HCT116 (cell line): ENCODE measurements around the gene HIBADH. TPM values are rescaled to one million over a fixed set of nuclear protein-coding genes. Genes with fewer than 3 reads are reported as not detected.

Experiments
- ATAC-seq: fragments of 200-7000 bp; cut with Tn5 transposase; 2 replicates; pipeline ENCODE4 v1.9.1; 2020; ENCODE audit warnings: mild to moderate bottlenecking, moderate library complexity
- BruUV-seq: library from RNA; stranded (reverse); fragments of 400-500 nt; replicated peaks from 2 replicates; lab custom pipeline; 2021; lab: Mats Ljungman, UMichigan
- CTCF ChIA-PET: fragments of 300-600 bp; sonication (Branson Sonifier 250); formaldehyde crosslinking; loops from one replicate; lab custom pipeline; 2021; ENCODE audit warnings: antibody characterized with exemption; lab: Charles Lee
- POLR2A ChIA-PET: fragments of 300-600, 350-600 bp; sonication (Branson Sonifier 250); formaldehyde crosslinking; loops from one replicate; lab custom pipeline; 2021; ENCODE audit warnings: antibody characterized with exemption; lab: Charles Lee
- RAD21 ChIA-PET, 2 experiments: fragments of 300-600 bp; sonication (Branson Sonifier 250); formaldehyde crosslinking; loops; one replicate each; lab custom pipeline; 2023; ENCODE audit warnings: low total read pairs in 2 of 2; ENCODE audit not compliant: uncharacterized antibody in 2 of 2, unreplicated experiment in 2 of 2, low non-redundant PET in 1 of 2; lab: Charles Lee
- DNase-seq: peaks from one replicate; pipeline ENCODE4 v3.0.0-alpha.2; 2010; ENCODE audit warnings: low read depth, low spot score
- H2AFZ ChIP-seq: fragments of 200-600 bp; shearing (Covaris generic), sonication (generic); 2 replicates; pipeline ENCODE4 v1.6.1; 2017; ENCODE audit warnings: low read depth, mixed run types, mixed read lengths, antibody characterized with exemption, low read length; ENCODE audit not compliant: poor library complexity, severe bottlenecking
- H3K27ac ChIP-seq: 2 replicates; pipeline ENCODE4 v1.5.1; 2012; ENCODE audit warnings: low read depth, low read length
- H3K27me3 ChIP-seq: fragments of 200-600 bp; sonication (generic); 2 replicates; pipeline ENCODE4 v1.6.1; 2016; ENCODE audit warnings: mixed run types, low read length, mixed read lengths; ENCODE audit not compliant: insufficient read depth
- H3K36me3 ChIP-seq, 2 experiments: fragments of 200-500 bp in 1 of 2; fragments of 200-600 bp in 1 of 2; sonication (Bioruptor generic) in 1 of 2; sonication (generic) in 1 of 2; 2 replicates each; pipeline versions ENCODE4 v1.5.1 to v1.6.1; 2014 to 2016; ENCODE audit warnings: low read length in 2 of 2, inconsistent platforms in 1 of 2, mixed read lengths in 1 of 2, mixed run types in 1 of 2; ENCODE audit not compliant: insufficient read depth in 2 of 2, control insufficient read depth in 1 of 2
- H3K4me1 ChIP-seq, 2 experiments: fragments of 200-600 bp in 1 of 2; sonication (generic) in 1 of 2; 2 replicates each; pipeline versions ENCODE4 v1.5.1 to v1.6.1; 2012 to 2017; ENCODE audit warnings: low read length in 2 of 2, inconsistent platforms in 1 of 2, mild to moderate bottlenecking in 1 of 2, mixed read lengths in 1 of 2, mixed run types in 1 of 2, moderate library complexity in 1 of 2; ENCODE audit not compliant: insufficient read depth in 2 of 2, control insufficient read depth in 1 of 2
- H3K4me2 ChIP-seq: fragments of 200-600 bp; sonication (generic); 2 replicates; pipeline ENCODE4 v1.6.1; 2017; ENCODE audit warnings: mixed run types, low read length, mixed read lengths
- H3K4me3 ChIP-seq, 2 experiments: fragments of 200-600 bp in 1 of 2; sonication (generic) in 1 of 2; replicated peaks in 1 of 2; 2 replicates each; pipeline ENCODE4 v1.5.1; 2011 to 2016; ENCODE audit warnings: low read length in 2 of 2, control low read depth in 1 of 2, low read depth in 1 of 2, mild to moderate bottlenecking in 1 of 2, mixed read lengths in 1 of 2, mixed run types in 1 of 2
- H3K79me2 ChIP-seq: fragments of 200-600 bp; sonication (generic); 2 replicates; pipeline ENCODE4 v1.6.1; 2017; ENCODE audit warnings: mild to moderate bottlenecking, mixed run types, low read length, moderate library complexity, mixed read lengths; ENCODE audit not compliant: insufficient read depth
- H3K9ac ChIP-seq: fragments of 200-600 bp; sonication (generic); 2 replicates; pipeline ENCODE4 v1.6.1; 2016; ENCODE audit warnings: low read length, mixed read lengths
- H3K9me2 ChIP-seq: fragments of 200-600 bp; sonication (generic), shearing (Covaris generic); 2 replicates; pipeline ENCODE4 v1.6.1; 2017; ENCODE audit warnings: mixed run types, mild to moderate bottlenecking, moderate library complexity; ENCODE audit not compliant: insufficient read depth
- H3K9me3 ChIP-seq, 2 experiments: fragments of 200-500 bp in 1 of 2; fragments of 200-600 bp in 1 of 2; sonication (Bioruptor generic) in 1 of 2; sonication (generic) in 1 of 2; 2 replicates each; pipeline ENCODE4 v1.6.1; 2014 to 2017; ENCODE audit warnings: low read length in 2 of 2, mixed read lengths in 2 of 2, inconsistent platforms in 1 of 2, low read depth in 1 of 2, mild to moderate bottlenecking in 1 of 2, mixed run types in 1 of 2, moderate library complexity in 1 of 2; ENCODE audit not compliant: control insufficient read depth in 1 of 2, insufficient read depth in 1 of 2
- H4K20me1 ChIP-seq: fragments of 200-600 bp; sonication (generic), shearing (Covaris generic); 2 replicates; pipeline ENCODE4 v1.6.1; 2017; ENCODE audit warnings: mixed run types, mild to moderate bottlenecking, moderate library complexity; ENCODE audit not compliant: insufficient read depth
- CBX3 ChIP-seq: IDR thresholded peaks from 2 replicates; pipeline ENCODE4 v1.6.1; 2012; ENCODE audit warnings: low read depth
- CEBPB ChIP-seq: IDR thresholded peaks from 2 replicates; pipeline ENCODE4 v1.6.1; 2012; ENCODE audit warnings: low read depth
- EGR1 ChIP-seq: IDR thresholded peaks from 2 replicates; pipeline ENCODE4 v1.6.1; 2012; ENCODE audit warnings: low read depth
- ELF1 ChIP-seq: IDR thresholded peaks from 2 replicates; pipeline ENCODE4 v1.6.1; 2012; ENCODE audit warnings: low read depth, borderline replicate concordance
- EZH2phosphoT487 ChIP-seq: fragments of 200-600 bp; IDR thresholded peaks from 2 replicates; pipeline ENCODE4 v1.6.1; 2018; ENCODE audit warnings: antibody characterized with exemption, borderline replicate concordance
- FOSL1 ChIP-seq: IDR thresholded peaks from 2 replicates; pipeline ENCODE4 v1.6.1; 2012; ENCODE audit warnings: low read depth
- POLR2A ChIP-seq: IDR thresholded peaks from 2 replicates; pipeline ENCODE4 v1.7.0; 2011; ENCODE audit warnings: borderline replicate concordance; ENCODE audit not compliant: insufficient read depth, insufficient read length; ENCODE audit errors: extremely low read depth
- POLR2AphosphoS5 ChIP-seq: IDR thresholded peaks from 2 replicates; pipeline ENCODE4 v1.6.1; 2011; ENCODE audit warnings: mild to moderate bottlenecking, low read depth, low read length, moderate library complexity
- RAD21 ChIP-seq: IDR thresholded peaks from 2 replicates; pipeline ENCODE4 v1.6.1; 2012; ENCODE audit warnings: low read depth, mild to moderate bottlenecking
- SIN3A ChIP-seq: IDR thresholded peaks from 2 replicates; pipeline ENCODE4 v1.6.1; 2012; ENCODE audit warnings: low read depth
- TCF7L2 ChIP-seq: IDR thresholded peaks from 2 replicates; pipeline ENCODE4 v1.7.0; 2011; ENCODE audit warnings: borderline replicate concordance, inconsistent platforms; ENCODE audit not compliant: insufficient read depth, insufficient read length; ENCODE audit errors: extremely low read depth
- YY1 ChIP-seq: IDR thresholded peaks from 2 replicates; pipeline ENCODE4 v1.6.1; 2011; ENCODE audit warnings: low read length, low read depth, moderate library complexity, mild to moderate bottlenecking; ENCODE audit not compliant: insufficient replicate concordance; ENCODE audit errors: extremely low read depth
- ZNF274 ChIP-seq: fragments of 200-500 bp; sonication (Bioruptor generic); IDR thresholded peaks from 2 replicates; pipeline ENCODE4 v1.6.1; 2014; ENCODE audit warnings: mild to moderate bottlenecking, low read depth, low read length, inconsistent platforms
- intact Hi-C: fragments of 100-400 bp; cut with micrococcal nuclease; formaldehyde crosslinking; loops from 2 replicates; pipeline ENCODE4 v1.10.0; 2022
- total RNA-seq: library from RNA; stranded (reverse); gene quantifications from one replicate; pipeline ENCODE4 v1.2.1, GENCODE V29; 2021; ENCODE audit not compliant: unreplicated experiment
- TF ChIP-seq, protein P1 (sequence below): IDR thresholded peaks from 2 replicates; pipeline ENCODE4 v1.6.1; 2011; ENCODE audit warnings: mild to moderate bottlenecking, low read length, moderate library complexity; ENCODE audit not compliant: insufficient replicate concordance; ENCODE audit errors: extremely low read depth
- TF ChIP-seq, protein P2 (sequence below): IDR thresholded peaks from 2 replicates; pipeline ENCODE4 v1.6.1; 2012

HIBADH gene
- total RNA-seq, 1 experiment from 2014 or later: 32.4 TPM

DNA sequence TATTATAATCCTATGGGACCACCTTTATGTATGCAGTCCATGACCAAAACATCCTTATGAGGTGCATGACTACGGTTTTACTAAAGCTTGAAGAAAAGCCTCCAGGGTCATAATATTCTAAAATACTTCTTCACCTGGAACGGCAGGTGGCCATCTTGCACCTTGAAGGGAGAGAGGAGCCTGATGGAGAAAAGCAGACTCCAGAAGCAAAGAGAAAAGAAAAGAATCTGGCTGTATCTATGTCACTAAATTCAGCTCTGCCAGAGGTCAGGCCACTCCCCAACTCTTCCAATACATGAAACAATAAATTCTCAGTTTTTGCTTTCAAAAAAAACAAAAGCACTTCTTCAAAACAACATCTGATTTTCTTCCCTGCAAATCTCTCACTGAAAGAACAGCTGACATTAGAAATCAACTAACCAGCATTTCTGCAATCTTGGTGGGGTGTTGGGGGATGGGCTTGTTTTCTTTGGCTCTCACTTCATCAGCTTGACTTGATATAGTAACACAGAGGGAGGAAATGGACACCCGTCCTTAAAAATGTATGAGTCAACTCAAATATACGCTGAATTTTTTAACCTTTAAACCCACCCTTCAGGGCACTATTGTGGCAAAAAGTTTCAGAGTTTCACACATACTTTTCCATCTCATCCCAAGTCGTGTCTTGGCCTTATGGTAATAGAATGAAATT, 21.7 kb downstream of the HIBADH start:
- no TSS peak for BruUV-seq
- TF ChIP-seq YY1: no peak
- TF ChIP-seq RAD21: peak; percentile 42; the same call in 1 of the 2 replicates
- no peak for TF ChIP-seq SIN3A
- 0 out of 2 replicates have a peak, but pooled peaks have one; percentile 14 for TF ChIP-seq FOSL1
- TF ChIP-seq CBX3: no peak
- no peak for TF ChIP-seq TCF7L2
- no peak for TF ChIP-seq ZNF274
- no peak for TF ChIP-seq EGR1
- DNase-seq (no peak), ATAC-seq (no peak; the same call in 1 of the 2 replicates)
- no peaks in the 10 kb centered on the region for H3K9me3 ChIP-seq
- H3K9ac ChIP-seq: no peak overlapping the region
- H4K20me1 ChIP-seq: no peaks in the 10 kb centered on the region
- peaks cover 14 to 17% of the 10 kb centered on the region in 2 experiments; a peak in 3 of 4 replicates for H3K4me1 ChIP-seq
- no peaks in the 10 kb centered on the region for H3K27me3 ChIP-seq
- intact Hi-C loops: no loop called here
- no peaks in the 10 kb centered on the region for H3K9me2 ChIP-seq
- H3K36me3 ChIP-seq: no peaks in the 10 kb centered on the region
- no peak overlapping the region for H2AFZ ChIP-seq
- no peak overlapping the region for H3K27ac ChIP-seq
- ChIA-PET RAD21 (no interaction called here), CTCF (interaction anchor here (1.2 to 1.8 kb wide), 2 partner anchors 134 to 280 kb away, joined by 3 to 5 read pairs; no protein-coding TSS in a partner anchor), POLR2A (no interaction called here)
- peak overlapping the region; percentile 43 for H3K4me2 ChIP-seq
- H3K4me3 ChIP-seq: no peak overlapping the region
- peaks cover 3% of the 10 kb centered on the region; the same call in 1 of the 2 replicates for H3K79me2 ChIP-seq

DNA sequence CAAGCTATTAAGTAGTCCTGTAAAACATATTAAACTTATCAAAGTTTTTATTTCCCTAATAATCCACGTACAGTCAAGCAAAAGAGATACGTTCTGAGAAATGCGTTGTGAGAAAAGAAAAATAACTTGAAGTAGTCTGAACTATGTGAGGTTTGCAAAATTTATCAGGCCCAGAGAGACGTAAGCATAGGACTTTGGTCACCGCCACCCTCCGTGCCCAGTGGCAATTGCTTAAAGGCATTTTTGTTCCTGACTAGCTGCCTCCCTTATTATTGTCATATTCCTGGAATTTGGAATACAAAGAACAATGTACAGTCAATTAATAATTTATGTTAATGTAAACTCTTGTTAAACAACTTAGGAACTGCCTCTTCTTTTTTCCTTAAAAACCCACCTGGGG, 22.8 kb downstream of the HIBADH start:
- H3K4me2 ChIP-seq: no peak overlapping the region
- intact Hi-C loops: no loop called here
- CTCF ChIA-PET: no interaction called here
- TF ChIP-seq, protein P1, sequence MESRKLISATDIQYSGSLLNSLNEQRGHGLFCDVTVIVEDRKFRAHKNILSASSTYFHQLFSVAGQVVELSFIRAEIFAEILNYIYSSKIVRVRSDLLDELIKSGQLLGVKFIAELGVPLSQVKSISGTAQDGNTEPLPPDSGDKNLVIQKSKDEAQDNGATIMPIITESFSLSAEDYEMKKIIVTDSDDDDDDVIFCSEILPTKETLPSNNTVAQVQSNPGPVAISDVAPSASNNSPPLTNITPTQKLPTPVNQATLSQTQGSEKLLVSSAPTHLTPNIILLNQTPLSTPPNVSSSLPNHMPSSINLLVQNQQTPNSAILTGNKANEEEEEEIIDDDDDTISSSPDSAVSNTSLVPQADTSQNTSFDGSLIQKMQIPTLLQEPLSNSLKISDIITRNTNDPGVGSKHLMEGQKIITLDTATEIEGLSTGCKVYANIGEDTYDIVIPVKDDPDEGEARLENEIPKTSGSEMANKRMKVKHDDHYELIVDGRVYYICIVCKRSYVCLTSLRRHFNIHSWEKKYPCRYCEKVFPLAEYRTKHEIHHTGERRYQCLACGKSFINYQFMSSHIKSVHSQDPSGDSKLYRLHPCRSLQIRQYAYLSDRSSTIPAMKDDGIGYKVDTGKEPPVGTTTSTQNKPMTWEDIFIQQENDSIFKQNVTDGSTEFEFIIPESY: no peak
- TF ChIP-seq, protein P2, sequence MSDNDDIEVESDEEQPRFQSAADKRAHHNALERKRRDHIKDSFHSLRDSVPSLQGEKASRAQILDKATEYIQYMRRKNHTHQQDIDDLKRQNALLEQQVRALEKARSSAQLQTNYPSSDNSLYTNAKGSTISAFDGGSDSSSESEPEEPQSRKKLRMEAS: no peak
- TF ChIP-seq CEBPB (no peak), POLR2A (no peak), EGR1 (no peak), SIN3A (no peak), ELF1 (no peak), ZNF274 (no peak), POLR2AphosphoS5 (no peak), YY1 (no peak), EZH2phosphoT487 (no peak), CBX3 (no peak), TCF7L2 (no peak)

More for the DNA sequence above, 22.8 kb downstream of the HIBADH start:
- no peak overlapping the region for H3K4me3 ChIP-seq
- DNase-seq (no peak), ATAC-seq (no peak)
- BruUV-seq: no TSS peak
- H3K4me1 ChIP-seq: peaks cover 14 to 17% of the 10 kb centered on the region in 2 experiments; a peak in 3 of 4 replicates
- H3K27me3 ChIP-seq: no peaks in the 10 kb centered on the region
- H3K9me2 ChIP-seq: no peaks in the 10 kb centered on the region
- no peak overlapping the region for H3K9ac ChIP-seq
- RAD21 ChIA-PET: no interaction called here
- POLR2A ChIA-PET: no interaction called here
- H3K27ac ChIP-seq: no peak overlapping the region
- no peaks in the 10 kb centered on the region for H4K20me1 ChIP-seq
- H3K9me3 ChIP-seq: no peaks in the 10 kb centered on the region
- H3K79me2 ChIP-seq: peaks cover 3% of the 10 kb centered on the region; the same call in 1 of the 2 replicates
- H2AFZ ChIP-seq: no peak overlapping the region
- no peaks in the 10 kb centered on the region for H3K36me3 ChIP-seq
